SK-N-MC (cell line): ENCODE results near the gene TADA3.

Source experiments
- EZH2 ChIP-seq: fragments of 200-600 bp; sonication (generic); IDR thresholded peaks from one replicate; pipeline ENCODE4 v1.6.1; 2017; ENCODE audit warnings: antibody characterized with exemption
- FOXP2 ChIP-seq: optimal IDR thresholded peaks from 2 replicates; pipeline ENCODE3; 2011; ENCODE audit warnings: mild to moderate bottlenecking, moderate library complexity; ENCODE audit not compliant: insufficient read depth; ENCODE audit errors: extremely low read length, control extremely low read depth
- POLR2AphosphoS5 ChIP-seq: IDR thresholded peaks from 2 replicates; pipeline ENCODE4 v1.6.1; 2012; ENCODE audit warnings: mild to moderate bottlenecking, low read depth, low read length, borderline replicate concordance

GRCh38 chr3:9768141-9768775, 24.0 kb downstream of the TADA3 start:
- no peak for TF ChIP-seq FOXP2
- no peak for TF ChIP-seq EZH2
- TF ChIP-seq POLR2AphosphoS5 = no peak
